Left cardiac atrium (tissue), 4 donors: ENCODE data around the gene PSMB8. TPM values are rescaled to one million over a fixed set of nuclear protein-coding genes. Genes with fewer than 3 reads are reported as not detected.
"Not testable (repeated sequence)": the region's sequence is repeated elsewhere in the genome, so short reads cannot be mapped to it uniquely, and the experiment has no call there.

Experiments used
- ATAC-seq, 2 donors: fragments of 200-7000 bp; cut with Tn5 transposase; one replicate each; pipeline ENCODE4 v1.9.1; 2020; ENCODE audit warnings: mild to moderate bottlenecking in 2 of 2, moderate library complexity in 2 of 2
- DNase-seq: peaks from one replicate; pipeline ENCODE4 v3.0.0-alpha.2; 2020
- intact Hi-C, 2 donors: fragments of 100-400 bp; cut with DNase I; formaldehyde crosslinking; loops; one replicate each; pipeline versions ENCODE4 v1.14.1 to v1.15.1; 2022 to 2023
- long read RNA-seq: library from polyadenylated mRNA; unstranded; transcript quantifications from one replicate; pipeline ENCODE4 v2.0.0, GENCODE V29; 2021
- total RNA-seq, 2 donors: library from RNA; stranded (reverse); fragmentation: NEBNext Ultra II Directional; extraction: Animal tissue kit (Norgen Biotek cat#: 25700); gene quantifications; one replicate each; pipeline ENCODE4 v1.2.1, GENCODE V29; 2021
- donor health status: DM: no; HTN: yes; CAD: no.
- donor health status: DM: no; HTN: yes; CAD: no; lungs with severe emphysema.
- donor health status: DM: yes; HTN: yes; CAD: no.
- donor health status: Dilated cardiomyopathy.

Gene PSMB8
- 10 to 100 TPM; 30.2 to 33.3 TPM for total RNA-seq
- long read RNA-seq, transcript PSMB8-202 (6 exons, 1,124 nt): major isoform, 18 of 22 reads
- long read RNA-seq, partial matches to known transcripts: 1 of 22 reads
- long read RNA-seq, other reads (novel, unspliced or antisense): 1 of 22 reads

DNA sequence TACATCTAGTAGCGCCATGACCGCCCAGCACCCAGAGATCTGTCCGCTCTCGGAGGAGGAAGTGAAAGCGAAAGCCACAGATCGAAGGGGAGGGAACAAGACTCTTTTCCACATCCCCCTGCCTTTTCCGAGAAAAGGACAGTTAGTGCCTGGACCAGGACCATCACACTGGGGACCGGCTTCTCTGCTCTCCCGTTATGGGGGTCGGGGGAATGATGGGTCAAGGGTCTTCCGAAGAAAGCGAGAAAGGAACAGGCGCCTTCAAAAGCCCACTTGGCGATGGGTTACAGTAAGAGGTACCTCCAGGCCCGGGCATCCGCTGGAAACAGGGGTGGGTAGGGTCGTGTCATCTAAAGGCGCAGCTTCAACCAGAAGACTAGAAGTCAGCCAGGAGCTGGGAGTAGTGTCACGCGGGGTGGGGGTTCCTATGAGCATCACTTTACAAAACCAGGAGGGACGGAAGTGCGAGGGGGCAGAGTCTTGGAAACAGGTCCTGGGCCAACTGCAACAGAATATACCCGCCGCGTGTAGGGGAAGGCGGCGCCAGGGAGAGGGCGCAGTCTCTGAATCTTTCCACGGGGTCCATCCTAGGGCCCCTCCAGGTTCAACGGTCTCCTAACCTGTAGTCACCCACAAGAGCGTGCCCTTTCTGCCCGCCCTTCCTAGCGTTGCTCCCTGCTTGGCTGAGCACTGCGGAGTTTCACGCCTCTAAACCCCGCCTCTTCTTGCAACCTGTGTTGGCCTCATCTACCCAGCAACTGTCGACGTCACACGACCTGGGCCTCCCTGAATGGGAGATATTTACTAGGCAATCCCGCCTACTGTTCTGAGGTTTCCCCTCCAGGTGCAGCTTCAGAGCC is at the start of gene PSMB8:
Gene PSMB8 (minus strand): TSS at position 69 of the 860 bp plus-strand sequence. CDS start 51 bp downstream, at position 18.
- ATAC-seq: peak; percentile 95 to 97
- DNase-seq: peak; percentile 97
- intact Hi-C loops: no loop called here

GRCh38 chr6:32890831-32891230 is 47.0 kb upstream of the PSMB8 start:
- intact Hi-C loops: loop anchor here in 1 of 2 donors (10.0 kb wide), 1 partner anchor 354 kb away; no protein-coding TSS in a partner anchor
- DNase-seq (no peak), ATAC-seq (no peak)

DNA sequence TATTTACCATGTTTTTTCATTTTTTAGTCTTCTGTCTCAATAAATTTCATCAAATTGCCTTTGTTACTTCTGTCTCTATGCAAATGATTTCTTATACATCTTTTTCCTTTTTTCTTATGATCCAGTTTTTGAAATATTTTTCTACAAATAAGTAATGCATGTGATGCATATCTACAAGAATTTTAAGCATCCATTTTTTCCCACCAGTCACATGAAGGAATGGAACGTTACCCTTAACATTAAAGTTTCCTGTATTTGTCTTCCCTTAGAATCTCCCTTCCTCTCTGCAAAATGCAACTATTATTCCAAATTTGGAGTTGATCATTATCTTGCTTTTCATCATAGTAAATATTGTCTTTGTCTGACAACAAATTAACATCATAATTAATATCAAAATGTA is 45.7 kb upstream of the PSMB8 start:
- intact Hi-C loops: no loop called here
- no peak for ATAC-seq
- DNase-seq: no peak

GRCh38 chr6:32888576-32888975 is 44.7 kb upstream of the PSMB8 start:
- intact Hi-C loops: no loop called here
- no peak for ATAC-seq
- no peak for DNase-seq

- ATAC-seq (no peak), DNase-seq (no peak)
- intact Hi-C loops: no loop called here
Observed at GRCh38 chr6:32887616-32888015, 43.8 kb upstream of the PSMB8 start.

DNA sequence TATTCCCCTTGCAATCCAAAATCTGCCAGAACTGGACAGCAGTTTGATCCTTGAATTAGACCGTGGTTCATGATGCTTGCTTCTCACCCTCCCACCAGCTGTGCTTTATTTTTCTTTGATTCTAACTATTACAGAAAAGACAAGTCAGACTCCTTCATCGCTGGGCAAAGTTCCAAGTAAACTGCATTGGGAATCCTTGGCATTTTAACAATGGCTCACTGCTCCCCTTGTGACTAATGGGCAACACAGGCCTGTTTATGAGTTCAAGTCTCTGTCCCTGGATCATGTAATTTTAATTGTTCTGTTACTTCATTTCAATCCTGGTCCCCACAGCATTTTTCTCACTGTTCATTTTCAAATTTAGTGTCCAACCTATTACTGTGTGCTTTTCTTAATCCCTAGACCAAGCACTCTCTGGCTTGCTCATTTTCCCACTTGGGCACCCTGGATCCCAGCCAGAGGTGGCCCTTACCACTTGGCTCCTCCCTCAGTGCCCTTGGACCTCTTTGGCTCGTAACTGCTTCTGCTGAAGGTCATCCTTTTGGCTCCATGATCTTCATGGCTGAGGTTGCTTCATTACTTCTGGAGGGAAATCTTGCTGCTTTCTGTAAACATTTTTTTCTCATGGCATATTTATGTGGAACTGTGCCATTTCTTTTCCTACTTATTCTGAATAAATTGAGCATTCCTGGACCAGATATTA is 43.0 kb upstream of the PSMB8 start:
- DNase-seq (no peak), ATAC-seq (peak in 1 of 2 donors; percentile 4)
- intact Hi-C loops: loop anchor here in 1 of 2 donors (1.0 kb wide), 2 partner anchors 44 to 97 kb away; no protein-coding TSS in a partner anchor

GRCh38 chr6:32885698-32886286 is 41.9 kb upstream of the PSMB8 start:
- ATAC-seq (peak; percentile 42 to 59), DNase-seq (no peak)
- intact Hi-C loops: loop anchor here (1.0 to 2.0 kb wide), 3 partner anchors 46 to 101 kb away; no protein-coding TSS in a partner anchor

DNA sequence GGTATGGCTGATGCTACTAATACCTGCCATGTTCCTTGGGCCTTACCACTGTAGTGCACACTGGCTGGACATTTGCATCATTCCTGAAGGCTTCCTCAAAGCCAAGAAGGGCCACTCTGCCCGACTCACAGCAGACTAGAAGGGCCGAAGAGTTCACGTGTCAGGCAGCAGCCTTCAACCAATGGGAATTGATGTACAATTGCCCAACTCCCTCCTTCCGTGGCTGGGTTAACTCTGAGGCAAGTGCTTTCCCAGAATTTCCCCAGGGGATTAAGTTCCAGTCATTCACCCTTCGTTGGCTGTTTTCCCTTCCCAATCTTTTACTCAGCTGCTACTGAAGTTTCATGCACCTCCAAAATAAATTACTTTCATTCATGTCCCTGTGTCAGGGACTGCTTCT is 39.9 kb upstream of the PSMB8 start:
- DNase-seq (peak; percentile 50), ATAC-seq (peak; percentile 78 to 95)
- intact Hi-C loops: loop anchor here in 1 of 2 donors (2.0 kb wide), 1 partner anchor 103 kb away; no protein-coding TSS in a partner anchor

DNA sequence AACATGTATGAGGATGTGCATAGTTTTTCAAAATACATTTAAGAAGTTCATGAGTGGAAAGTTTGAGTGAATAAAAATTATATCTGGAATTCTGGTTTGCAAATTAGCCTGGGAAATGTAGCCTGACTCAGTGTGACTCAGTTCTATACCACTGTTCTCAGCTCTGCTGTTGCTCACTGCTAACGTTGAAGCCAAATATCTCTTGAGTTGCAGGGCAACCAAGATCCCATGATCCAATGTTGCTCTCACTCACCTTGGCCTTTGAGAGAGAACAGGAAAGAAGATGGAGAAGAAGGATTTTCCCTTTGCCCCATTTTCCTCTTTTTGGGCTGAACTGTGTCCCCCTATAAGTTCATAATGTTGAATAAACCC is 39.0 kb upstream of the PSMB8 start:
- DNase-seq (no peak), ATAC-seq (no peak)
- intact Hi-C loops: no loop called here

- ATAC-seq, intact Hi-C loops, DNase-seq: not testable (repeated sequence)
Observed at GRCh38 chr6:32880962-32881361, 37.1 kb upstream of the PSMB8 start.

GRCh38 chr6:32879691-32880090 is 35.8 kb upstream of the PSMB8 start:
- DNase-seq (no peak), ATAC-seq (no peak)
- intact Hi-C loops: no loop called here

DNA sequence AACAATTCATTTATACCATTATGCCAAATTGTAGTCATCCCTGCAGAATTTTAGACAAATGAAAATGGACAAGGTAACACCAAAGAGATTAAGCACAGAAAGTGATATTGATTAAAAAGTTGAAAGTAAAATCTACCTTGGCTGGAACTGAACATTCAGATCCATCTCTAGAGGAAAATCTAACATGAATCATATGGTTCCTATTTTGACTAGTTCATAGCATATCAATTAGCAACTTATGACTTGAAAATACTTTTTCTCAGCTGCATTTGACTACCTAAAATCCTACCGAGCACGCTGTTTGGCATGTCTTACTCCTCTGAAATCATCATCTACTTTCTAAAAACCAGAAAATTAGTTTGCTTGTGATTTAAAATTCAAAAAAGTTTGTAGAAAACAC is 32.8 kb upstream of the PSMB8 start:
- intact Hi-C loops: no loop called here
- ATAC-seq: no peak
- no peak for DNase-seq

GRCh38 chr6:32873947-32874346 is 30.1 kb upstream of the PSMB8 start:
- ATAC-seq, intact Hi-C loops: not testable (repeated sequence)

GRCh38 chr6:32868257-32868788 is 24.5 kb upstream of the PSMB8 start:
- ATAC-seq (peak; percentile 78 to 83), DNase-seq (peak; percentile 85)
- intact Hi-C loops: loop anchor here in 1 of 2 donors (5.0 kb wide), 2 partner anchors 41 to 456 kb away; no protein-coding TSS in a partner anchor

More at GRCh38 chr6:32873947-32874346, 30.1 kb upstream of the PSMB8 start:
- not testable (repeated sequence) for DNase-seq

DNA sequence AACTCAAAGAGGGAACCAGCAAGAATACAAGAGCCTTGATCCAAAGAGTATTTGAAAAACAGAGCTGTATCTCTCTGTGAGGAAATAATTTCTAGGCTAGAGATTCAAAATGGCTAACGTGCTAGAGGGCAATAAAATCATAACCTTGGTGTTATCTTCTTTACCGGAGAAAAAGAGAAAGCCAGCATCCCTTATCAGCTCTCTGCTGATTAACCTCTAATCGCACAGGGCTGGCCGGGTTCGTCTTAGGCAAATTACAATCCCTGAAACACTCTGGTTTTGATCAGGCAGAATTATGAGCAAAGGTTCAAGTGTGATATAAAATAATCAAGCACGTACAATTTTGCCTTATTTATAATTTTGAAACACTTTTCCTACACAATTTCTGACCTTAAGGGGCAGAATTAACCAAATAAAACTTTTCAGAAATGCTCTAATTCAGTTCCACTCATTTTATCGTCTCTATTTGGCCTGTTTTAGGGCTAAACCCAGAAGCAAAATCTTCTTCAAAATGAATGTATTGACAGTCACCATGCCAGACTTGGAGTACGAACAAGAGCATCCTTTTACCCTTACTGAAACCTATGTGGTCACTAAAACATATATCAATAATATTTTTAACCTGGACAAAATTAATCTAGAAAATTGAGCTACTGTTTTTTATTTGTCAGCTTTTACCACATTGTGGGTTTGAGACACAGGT is 23.9 kb upstream of the PSMB8 start:
- ATAC-seq: no peak
- DNase-seq: no peak
- intact Hi-C loops: loop anchor here in 1 of 2 donors (1.0 to 5.0 kb wide), 3 partner anchors 29 to 455 kb away; partner anchors contain the start of gene TAP2

DNA sequence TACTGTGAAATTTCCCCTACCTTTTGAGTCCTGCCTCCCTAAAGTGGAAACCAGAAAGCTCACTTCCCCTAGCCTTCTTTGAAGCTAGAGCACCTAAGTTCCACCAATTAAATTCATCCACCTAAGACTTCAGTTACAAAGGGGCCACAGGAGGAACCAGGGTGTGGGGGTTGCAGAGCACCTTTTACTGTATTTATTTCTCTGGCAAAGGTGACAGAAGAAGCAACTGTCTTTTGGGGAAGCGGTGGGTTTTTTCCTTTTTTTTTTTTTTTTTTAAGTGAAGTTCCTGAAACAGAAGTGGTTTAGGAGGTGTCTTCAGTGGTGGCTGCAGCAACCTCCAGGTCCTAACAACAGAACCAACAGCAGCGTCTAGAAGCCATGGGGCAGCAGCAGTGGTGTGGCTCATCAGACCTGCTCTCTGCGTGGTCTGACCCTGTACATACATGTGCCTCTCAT is 23.2 kb upstream of the PSMB8 start:
- intact Hi-C loops: loop anchor here in 1 of 2 donors (1.0 to 5.0 kb wide), 3 partner anchors 29 to 455 kb away; partner anchors contain the start of gene TAP2
- ATAC-seq: no peak
- no peak for DNase-seq

DNA sequence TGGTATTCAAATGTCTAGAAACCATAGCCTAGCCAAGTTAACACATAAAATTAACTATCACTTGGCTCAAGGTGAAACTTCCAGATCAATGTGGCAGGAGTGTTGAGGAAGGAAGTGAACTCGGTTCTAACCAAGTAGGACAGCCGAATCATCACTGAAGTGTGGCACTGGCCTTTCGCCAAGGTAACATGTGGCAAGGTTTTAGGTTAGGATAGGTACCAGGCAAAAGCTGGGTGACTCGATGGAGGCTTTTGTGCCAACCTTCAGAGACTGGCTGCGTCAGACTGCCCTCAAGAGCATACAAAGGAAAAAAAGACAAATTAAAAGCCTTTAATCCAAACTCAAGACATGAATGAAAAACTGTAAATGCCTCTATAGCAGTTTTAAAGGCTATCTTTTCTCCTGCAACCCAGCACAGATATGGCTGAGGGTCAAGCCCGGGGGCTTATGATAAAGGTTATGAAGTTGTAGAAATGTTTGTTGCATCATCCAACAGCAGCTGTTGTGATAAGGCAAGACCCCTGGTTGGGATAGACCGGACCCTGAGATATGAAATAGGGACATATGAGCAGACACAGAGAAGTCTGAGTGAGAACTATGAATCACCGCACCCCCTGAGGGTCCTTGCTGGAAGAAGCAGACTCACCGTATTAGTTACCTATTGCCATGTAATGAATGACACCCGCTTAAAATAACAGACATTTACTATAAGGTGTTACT is 22.0 kb upstream of the PSMB8 start:
- intact Hi-C loops: loop anchor here in 1 of 2 donors (5.0 kb wide), 2 partner anchors 39 to 454 kb away; no protein-coding TSS in a partner anchor
- DNase-seq (no peak), ATAC-seq (no peak)
